ENCODE data around the gene BCAR3. TPM values are rescaled to one million over a fixed set of nuclear protein-coding genes. Genes with fewer than 3 reads are reported as not detected.

The BCAR3 gene
- total RNA-seq, 2 donors from 2014 or later, result 1.3 to 1.9 TPM

GRCh38 chr1:93714356-93714755 lies 32.7 kb upstream of the BCAR3 start:
- Mint-ChIP-seq H3K4me1 (peaks cover 29% of the 10 kb centered on the region), H3K27ac (no peak overlapping the region), H3K9me3 (peaks cover 7% of the 10 kb centered on the region), H3K4me3 (no peak overlapping the region), H3K36me3 (ENCODE audit: low read depth) (no peaks in the 10 kb centered on the region), H3K27me3 (peaks cover 9% of the 10 kb centered on the region)
- ATAC-seq (replicated peaks), result no peak

GRCh38 chr1:93713341-93713740 lies 31.7 kb upstream of the BCAR3 start:
- peaks cover 31% of the 10 kb centered on the region for H3K4me1 Mint-ChIP-seq
- peaks cover 9% of the 10 kb centered on the region for H3K27me3 Mint-ChIP-seq
- H3K27ac Mint-ChIP-seq, result no peak overlapping the region
- H3K4me3 Mint-ChIP-seq, result no peak overlapping the region
- H3K36me3 Mint-ChIP-seq (ENCODE audit: low read depth), result no peaks in the 10 kb centered on the region
- ATAC-seq (replicated peaks), result no peak
- peaks cover 7% of the 10 kb centered on the region for H3K9me3 Mint-ChIP-seq

- Mint-ChIP-seq H3K4me1 (peaks cover 37% of the 10 kb centered on the region), H3K9me3 (peaks cover 4% of the 10 kb centered on the region), H3K4me3 (no peak overlapping the region), H3K27me3 (peaks cover 9% of the 10 kb centered on the region), H3K36me3 (ENCODE audit: low read depth) (no peaks in the 10 kb centered on the region), H3K27ac (no peak overlapping the region)
- no peak for ATAC-seq (replicated peaks)
These were observed 31.1 kb upstream of the BCAR3 start for GRCh38 chr1:93712741-93713140.

GRCh38 chr1:93710499-93711453 lies 29.1 kb upstream of the BCAR3 start:
- Mint-ChIP-seq H3K9me3 (no peaks in the 10 kb centered on the region), H3K27ac (no peak overlapping the region), H3K4me1 (peaks cover 34% of the 10 kb centered on the region), H3K27me3 (peaks cover 9% of the 10 kb centered on the region), H3K36me3 (ENCODE audit: low read depth) (no peaks in the 10 kb centered on the region), H3K4me3 (no peak overlapping the region)
- ATAC-seq (replicated peaks), result no peak

GRCh38 chr1:93708734-93709481 lies 27.3 kb upstream of the BCAR3 start:
- H3K4me1 Mint-ChIP-seq, result peaks cover 22% of the 10 kb centered on the region
- no peak overlapping the region for H3K27ac Mint-ChIP-seq
- no peaks in the 10 kb centered on the region for H3K36me3 Mint-ChIP-seq (ENCODE audit: low read depth)
- peaks cover 9% of the 10 kb centered on the region for H3K27me3 Mint-ChIP-seq
- ATAC-seq (replicated peaks), result peak; percentile 25
- H3K4me3 Mint-ChIP-seq, result peak overlapping the region; percentile 32
- no peaks in the 10 kb centered on the region for H3K9me3 Mint-ChIP-seq

GRCh38 chr1:93707956-93708355 lies 26.3 kb upstream of the BCAR3 start:
- Mint-ChIP-seq H3K27me3 (peaks cover 9% of the 10 kb centered on the region), H3K4me1 (peaks cover 20% of the 10 kb centered on the region), H3K9me3 (no peaks in the 10 kb centered on the region), H3K4me3 (peak overlapping the region; percentile 32), H3K27ac (no peak overlapping the region), H3K36me3 (ENCODE audit: low read depth) (no peaks in the 10 kb centered on the region)
- ATAC-seq (replicated peaks), result peak; percentile 95

GRCh38 chr1:93705892-93706500 lies 24.4 kb upstream of the BCAR3 start:
- Mint-ChIP-seq H3K36me3 (ENCODE audit: low read depth) (no peaks in the 10 kb centered on the region), H3K27ac (no peak overlapping the region), H3K4me3 (no peak overlapping the region), H3K27me3 (no peaks in the 10 kb centered on the region), H3K9me3 (no peaks in the 10 kb centered on the region), H3K4me1 (peaks cover 11% of the 10 kb centered on the region)
- ATAC-seq (replicated peaks), result no peak

- peak overlapping the region; percentile 28 for H3K27ac Mint-ChIP-seq
- H3K4me1 Mint-ChIP-seq, result peaks cover 11% of the 10 kb centered on the region
- no peaks in the 10 kb centered on the region for H3K9me3 Mint-ChIP-seq
- no peak overlapping the region for H3K4me3 Mint-ChIP-seq
- no peaks in the 10 kb centered on the region for H3K36me3 Mint-ChIP-seq (ENCODE audit: low read depth)
- no peaks in the 10 kb centered on the region for H3K27me3 Mint-ChIP-seq
- peak; percentile 15 for ATAC-seq (replicated peaks)
These were observed 22.4 kb upstream of the BCAR3 start for GRCh38 chr1:93704052-93704451.

- Mint-ChIP-seq H3K27me3 (no peaks in the 10 kb centered on the region), H3K27ac (peak overlapping the region; percentile 28), H3K4me1 (peaks cover 11% of the 10 kb centered on the region), H3K36me3 (ENCODE audit: low read depth) (no peaks in the 10 kb centered on the region), H3K4me3 (no peak overlapping the region), H3K9me3 (no peaks in the 10 kb centered on the region)
- peak; percentile 40 for ATAC-seq (replicated peaks)
These were observed 22.0 kb upstream of the BCAR3 start for GRCh38 chr1:93703643-93704042.

- H3K4me3 Mint-ChIP-seq, result no peak overlapping the region
- H3K36me3 Mint-ChIP-seq (ENCODE audit: low read depth), result no peaks in the 10 kb centered on the region
- H3K4me1 Mint-ChIP-seq, result peaks cover 3% of the 10 kb centered on the region
- H3K27ac Mint-ChIP-seq, result no peak overlapping the region
- H3K9me3 Mint-ChIP-seq, result no peaks in the 10 kb centered on the region
- ATAC-seq (replicated peaks), result no peak
- H3K27me3 Mint-ChIP-seq, result no peaks in the 10 kb centered on the region
These were observed 21.2 kb upstream of the BCAR3 start for GRCh38 chr1:93702828-93703183.

GRCh38 chr1:93702111-93702827 lies 20.6 kb upstream of the BCAR3 start:
- H3K27ac Mint-ChIP-seq, result no peak overlapping the region
- no peaks in the 10 kb centered on the region for H3K9me3 Mint-ChIP-seq
- no peaks in the 10 kb centered on the region for H3K4me1 Mint-ChIP-seq
- no peak overlapping the region for H3K4me3 Mint-ChIP-seq
- H3K27me3 Mint-ChIP-seq, result no peaks in the 10 kb centered on the region
- no peaks in the 10 kb centered on the region for H3K36me3 Mint-ChIP-seq (ENCODE audit: low read depth)
- no peak for ATAC-seq (replicated peaks)

GRCh38 chr1:93701629-93702028 lies 20.0 kb upstream of the BCAR3 start:
- Mint-ChIP-seq H3K27me3 (no peaks in the 10 kb centered on the region), H3K36me3 (ENCODE audit: low read depth) (no peaks in the 10 kb centered on the region)
- peak; percentile 76 for ATAC-seq (replicated peaks)

GRCh38 chr1:93700532-93701469 lies 19.2 kb upstream of the BCAR3 start:
- H3K9me3 Mint-ChIP-seq, result no peaks in the 10 kb centered on the region
- H3K36me3 Mint-ChIP-seq (ENCODE audit: low read depth), result no peaks in the 10 kb centered on the region
- H3K27me3 Mint-ChIP-seq, result no peaks in the 10 kb centered on the region
- H3K4me1 Mint-ChIP-seq, result no peaks in the 10 kb centered on the region
- no peak overlapping the region for H3K27ac Mint-ChIP-seq
- no peak overlapping the region for H3K4me3 Mint-ChIP-seq
- ATAC-seq (replicated peaks), result no peak

More at GRCh38 chr1:93701629-93702028, 20.0 kb upstream of the BCAR3 start:
- Mint-ChIP-seq H3K4me1 (no peaks in the 10 kb centered on the region), H3K4me3 (no peak overlapping the region), H3K9me3 (no peaks in the 10 kb centered on the region), H3K27ac (no peak overlapping the region)
